HepG2 (cell line): Measurements from ENCODE around the gene GFER. TPM values are rescaled to one million over a fixed set of nuclear protein-coding genes. Genes with fewer than 3 reads are reported as not detected.

Experiments used
- CERS6 ChIP-seq: sonication (generic); formaldehyde crosslinking; IDR thresholded peaks from 2 replicates; pipeline ENCODE4 v1.5.0; 2020; ENCODE audit warnings: missing genetic modification reagents
- FOXO1 ChIP-seq: sonication (generic); formaldehyde crosslinking; IDR thresholded peaks from 2 replicates; pipeline ENCODE4 v1.4.0; 2020; ENCODE audit warnings: missing genetic modification reagents
- HOMEZ ChIP-seq: IDR thresholded peaks from 2 replicates; pipeline ENCODE4 v1.6.1; 2016; ENCODE audit warnings: low read depth
- IKZF4 ChIP-seq: sonication (generic); formaldehyde crosslinking; IDR thresholded peaks from 2 replicates; pipeline ENCODE4 v1.5.1; 2020; ENCODE audit warnings: borderline replicate concordance, mild to moderate bottlenecking, low read depth, missing genetic modification reagents; ENCODE audit errors: not compliant biosample characterization
- PHF5A ChIP-seq: IDR thresholded peaks from one replicate; pipeline ENCODE4 v1.6.1; 2018; ENCODE audit warnings: low read depth, missing genetic modification reagents; ENCODE audit not compliant: unreplicated experiment
- SOX13 ChIP-seq, 3 experiments: fragments of 450-650 bp in 1 of 3; sonication (generic) in 1 of 3; formaldehyde crosslinking in 1 of 3; IDR thresholded peaks in 2 of 3; conservative IDR thresholded peaks in 1 of 3; 2 replicates each; pipeline versions ENCODE4 v1.5.0 to v1.6.1; 2016 to 2020; ENCODE audit warnings: antibody characterized with exemption in 1 of 3, mild to moderate bottlenecking in 1 of 3, missing compliant biosample characterization in 1 of 3, missing genetic modification reagents in 1 of 3, moderate library complexity in 1 of 3
- SRSF9 ChIP-seq: fragments of 200-400 bp; formaldehyde crosslinking; IDR thresholded peaks from 2 replicates; pipeline ENCODE4 v1.6.1; 2018; ENCODE audit warnings: borderline replicate concordance, mild to moderate bottlenecking, low read depth, low read length; ENCODE audit not compliant: insufficient read depth, poor library complexity, severe bottlenecking
- STAT5B ChIP-seq: sonication (generic); formaldehyde crosslinking; IDR thresholded peaks from 2 replicates; pipeline ENCODE4 v1.4.0; 2020; ENCODE audit warnings: missing genetic modification reagents
- TBX3 ChIP-seq: fragments of 450-650 bp; IDR thresholded peaks from 2 replicates; pipeline ENCODE4 v1.6.1; 2017; ENCODE audit warnings: antibody characterized with exemption, mild to moderate bottlenecking, inconsistent platforms, borderline replicate concordance
- ZBTB8A ChIP-seq: sonication (generic); formaldehyde crosslinking; IDR thresholded peaks from 2 replicates; pipeline ENCODE4 v1.4.0; 2020; ENCODE audit warnings: mild to moderate bottlenecking, low read depth, missing genetic modification reagents, borderline replicate concordance
- ZNF274 ChIP-seq: sonication (generic); formaldehyde crosslinking; IDR thresholded peaks from 2 replicates; pipeline ENCODE4 v1.5.1; 2020; ENCODE audit warnings: mild to moderate bottlenecking, missing genetic modification reagents
- ZNF407 ChIP-seq: sonication (generic); formaldehyde crosslinking; IDR thresholded peaks from one replicate; pipeline ENCODE4 v1.5.1; 2020; ENCODE audit warnings: mild to moderate bottlenecking, missing genetic modification reagents; ENCODE audit errors: not compliant biosample characterization
- ZNF597 ChIP-seq: sonication (generic); formaldehyde crosslinking; IDR thresholded peaks from 2 replicates; pipeline ENCODE4 v1.5.0; 2020; ENCODE audit warnings: missing genetic modification reagents
- ZNF652 ChIP-seq: IDR thresholded peaks from 2 replicates; pipeline ENCODE4 v1.6.1; 2016; ENCODE audit warnings: low read depth, borderline replicate concordance
- ZNF7 ChIP-seq: IDR thresholded peaks from 2 replicates; pipeline ENCODE4 v1.6.1; 2016; ENCODE audit warnings: missing biosample characterization, missing genetic modification reagents
- polyA plus RNA-seq, 8 experiments: library from polyadenylated mRNA; depleted of rRNA in 3 of 8; stranded (reverse) in 7 of 8; unstranded in 1 of 8; fragments of >200 nt; fragmentation: Illumina TruSeq in 4 of 8; extraction: Trizol in 4 of 8; gene quantifications; 2 replicates each; pipeline versions ENCODE4 v1.2.1 to v1.2.3, GENCODE V29; 2011 to 2016; ENCODE audit warnings: low read depth in 4 of 8, missing spikeins in 1 of 8, mixed read lengths in 1 of 8; ENCODE audit not compliant: insufficient read depth in 1 of 8
- total RNA-seq, 5 experiments: library from RNA; depleted of rRNA; stranded (reverse); fragments of >200 nt; fragmentation: Illumina TruSeq; extraction: Trizol; gene quantifications; 2 replicates each; pipeline ENCODE4 v1.2.3, GENCODE V29; 2016; ENCODE audit warnings: low read depth in 1 of 5

GFER gene
- total and polyA plus RNA-seq, 2 of the 13 experiments (the other 11 are each of a cell fraction or from before 2014, with no cell fraction given): 28.6 to 71.7 TPM

- TF ChIP-seq SRSF9 (no peak), ZNF274 (0 out of 2 replicates have a peak, but pooled peaks have one; percentile 31), TBX3 (no peak), ZBTB8A (CRISPR knock-in tag) (no peak), SOX13 (IDR thresholded peaks at IDR 0.05) (no peak), SOX13 (CRISPR knock-in tag; conservative IDR thresholded peaks at IDR 0.05 in 1 of 2, IDR thresholded peaks at IDR 0.05 in 1 of 2) (peak in 1 of 2 experiments; percentile 32; a peak in 1 of 4 replicates), CERS6 (CRISPR knock-in tag) (no peak), ZNF652 (CRISPR knock-in tag) (no peak), IKZF4 (CRISPR knock-in tag) (peak; percentile 39), ZNF597 (CRISPR knock-in tag) (no peak), HOMEZ (CRISPR knock-in tag) (peak; percentile 31; the same call in 1 of the 2 replicates), STAT5B (no peak), PHF5A (no peak), ZNF407 (CRISPR knock-in tag) (peak; percentile 56), FOXO1 (CRISPR knock-in tag) (no peak; the same call in 1 of the 2 replicates), ZNF7 (CRISPR knock-in tag) (no peak)
Observed at GRCh38 chr16:2003827-2004641, 20.0 kb downstream of the GFER start (continued).
